Activated CD8-positive, alpha-beta T cell treated with anti-CD3 and anti-CD28 coated beads for 36 hours (primary cell): ENCODE results near the gene GRK3. TPM values are rescaled to one million over a fixed set of nuclear protein-coding genes. Genes with fewer than 3 reads are reported as not detected.

ENCODE experiments used
- ATAC-seq: fragments of 200-7000 bp; cut with Tn5 transposase; one replicate; pipeline ENCODE4 v1.10.0; 2021; ENCODE audit warnings: mild to moderate bottlenecking, moderate library complexity
- CTCF ChIA-PET: fragments of 350-600 bp; sonication (Branson Sonifier 250); formaldehyde crosslinking; loops from one replicate; lab custom pipeline; 2021; ENCODE audit warnings: antibody characterized with exemption; lab: Charles Lee
- POLR2A ChIA-PET: fragments of 350-600 bp; sonication (Branson Sonifier 250); formaldehyde crosslinking; loops from one replicate; lab custom pipeline; 2021; ENCODE audit warnings: antibody characterized with exemption; lab: Charles Lee
- DNase-seq: peaks from one replicate; pipeline ENCODE4 v3.0.0-alpha.2; 2020
- H3K27ac Mint-ChIP-seq: one replicate; pipeline ENCODE4 v1.8.0; 2021; ENCODE audit warnings: mild to moderate bottlenecking, mixed read lengths
- H3K27me3 Mint-ChIP-seq: one replicate; pipeline ENCODE4 v1.8.0; 2021; ENCODE audit warnings: mixed read lengths
- H3K36me3 Mint-ChIP-seq: one replicate; pipeline ENCODE4 v1.8.0; 2021; ENCODE audit warnings: low read depth, mixed read lengths
- H3K4me1 Mint-ChIP-seq: one replicate; pipeline ENCODE4 v1.8.0; 2021; ENCODE audit warnings: low read depth, mixed read lengths
- H3K4me3 Mint-ChIP-seq: one replicate; pipeline ENCODE4 v1.8.0; 2021; ENCODE audit warnings: mild to moderate bottlenecking, moderate library complexity, mixed read lengths
- H3K9me3 Mint-ChIP-seq: one replicate; pipeline ENCODE4 v1.8.0; 2021; ENCODE audit warnings: mixed read lengths
- intact Hi-C: fragments of 100-400 bp; cut with micrococcal nuclease; formaldehyde crosslinking; loops from one replicate; pipeline ENCODE4 v1.10.0; 2022
- total RNA-seq, 2 experiments: library from RNA; stranded (reverse); gene quantifications; one replicate each; pipeline ENCODE4 v1.2.3, GENCODE V29; 2021
- TF ChIP-seq, protein P1 (sequence below): fragments of 200-600 bp; IDR thresholded peaks from one replicate; pipeline ENCODE4 v1.8.0; 2022; ENCODE audit warnings: antibody characterized with exemption, mild to moderate bottlenecking

GRK3 gene
- total RNA-seq, 2 experiments from 2014 or later, result 26.3 to 26.7 TPM

DNA sequence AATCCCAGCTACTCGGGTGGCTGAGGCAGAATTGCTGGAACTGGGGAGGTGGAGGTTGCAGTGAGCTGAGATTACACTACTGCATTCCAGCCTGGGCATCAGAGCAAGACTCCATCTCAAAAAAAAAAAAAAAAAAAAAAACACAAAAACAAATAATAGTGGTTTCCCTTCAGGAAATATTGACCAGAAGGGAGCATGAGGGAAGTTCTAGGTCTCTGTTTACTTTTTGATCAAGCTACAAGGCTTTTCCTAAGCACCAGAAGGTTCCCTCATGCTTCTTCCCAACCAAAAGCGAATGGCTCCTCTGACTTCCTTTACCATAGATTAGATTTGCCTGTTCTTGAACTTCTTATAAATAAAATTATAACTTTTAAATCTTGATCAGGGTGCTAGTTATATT, 195.8 kb downstream of the GRK3 start:
- H3K27me3 Mint-ChIP-seq, result no peaks in the 10 kb centered on the region
- H3K36me3 Mint-ChIP-seq, result no peaks in the 10 kb centered on the region
- H3K4me3 Mint-ChIP-seq, result no peak overlapping the region
- ATAC-seq (no peak), DNase-seq (no peak)
- peaks cover 2% of the 10 kb centered on the region for H3K4me1 Mint-ChIP-seq
- intact Hi-C loops, result no loop called here
- H3K9me3 Mint-ChIP-seq, result no peaks in the 10 kb centered on the region
- ChIA-PET POLR2A (interaction anchor here (0.7 to 1.3 kb wide), 2 partner anchors 10 to 26 kb away, joined by 3 to 4 read pairs; no protein-coding TSS in a partner anchor), CTCF (interaction anchor here (5.3 kb wide), 1 partner anchor 12 kb away, joined by 30 read pairs; no protein-coding TSS in a partner anchor)
- H3K27ac Mint-ChIP-seq, result no peak overlapping the region
- TF ChIP-seq, protein P1, sequence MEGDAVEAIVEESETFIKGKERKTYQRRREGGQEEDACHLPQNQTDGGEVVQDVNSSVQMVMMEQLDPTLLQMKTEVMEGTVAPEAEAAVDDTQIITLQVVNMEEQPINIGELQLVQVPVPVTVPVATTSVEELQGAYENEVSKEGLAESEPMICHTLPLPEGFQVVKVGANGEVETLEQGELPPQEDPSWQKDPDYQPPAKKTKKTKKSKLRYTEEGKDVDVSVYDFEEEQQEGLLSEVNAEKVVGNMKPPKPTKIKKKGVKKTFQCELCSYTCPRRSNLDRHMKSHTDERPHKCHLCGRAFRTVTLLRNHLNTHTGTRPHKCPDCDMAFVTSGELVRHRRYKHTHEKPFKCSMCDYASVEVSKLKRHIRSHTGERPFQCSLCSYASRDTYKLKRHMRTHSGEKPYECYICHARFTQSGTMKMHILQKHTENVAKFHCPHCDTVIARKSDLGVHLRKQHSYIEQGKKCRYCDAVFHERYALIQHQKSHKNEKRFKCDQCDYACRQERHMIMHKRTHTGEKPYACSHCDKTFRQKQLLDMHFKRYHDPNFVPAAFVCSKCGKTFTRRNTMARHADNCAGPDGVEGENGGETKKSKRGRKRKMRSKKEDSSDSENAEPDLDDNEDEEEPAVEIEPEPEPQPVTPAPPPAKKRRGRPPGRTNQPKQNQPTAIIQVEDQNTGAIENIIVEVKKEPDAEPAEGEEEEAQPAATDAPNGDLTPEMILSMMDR, result no peak

DNA sequence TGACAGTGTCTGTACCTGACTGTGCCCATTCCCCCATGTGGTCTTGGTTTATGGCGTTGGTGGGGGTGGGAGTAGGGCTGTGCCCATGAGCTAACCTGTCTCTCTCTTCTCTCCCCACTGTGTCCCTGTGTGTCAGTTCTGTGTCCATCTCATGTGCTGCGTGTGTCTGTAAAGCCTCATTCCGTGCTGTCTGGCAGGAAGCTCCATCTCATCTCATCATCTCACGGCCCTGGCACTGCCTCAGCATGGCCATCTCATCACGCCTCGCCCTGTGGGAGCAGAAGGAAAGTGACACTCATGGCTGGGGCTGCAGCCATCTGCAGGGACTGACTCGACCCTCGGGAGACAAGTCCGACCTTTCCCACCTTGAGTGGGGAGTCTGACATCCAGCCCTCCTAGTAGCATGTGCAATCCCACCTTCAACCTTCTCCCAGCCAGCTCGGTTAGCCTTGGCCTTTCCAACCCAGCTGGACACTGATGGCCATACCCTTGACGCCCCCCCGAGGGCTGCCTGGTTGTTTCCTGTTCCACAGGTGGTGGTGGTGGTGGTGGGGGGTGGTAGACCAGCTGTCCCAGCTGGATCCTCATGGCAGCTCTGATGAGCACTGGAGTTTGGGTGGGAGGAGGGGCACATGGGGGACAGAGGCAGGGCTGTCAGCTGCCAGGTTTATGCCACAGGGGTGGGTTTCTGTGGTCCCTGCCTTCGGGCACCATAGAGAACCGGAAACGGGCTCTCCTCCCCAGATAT, 196.5 kb downstream of the GRK3 start:
- Mint-ChIP-seq H3K4me3 (no peak overlapping the region), H3K9me3 (peaks cover 4% of the 10 kb centered on the region), H3K27me3 (no peaks in the 10 kb centered on the region), H3K4me1 (peaks cover 2% of the 10 kb centered on the region), H3K36me3 (no peaks in the 10 kb centered on the region), H3K27ac (no peak overlapping the region)
- intact Hi-C loops, result no loop called here
- TF ChIP-seq, protein P1, result no peak
- ChIA-PET CTCF (interaction anchor here (2.0 to 5.3 kb wide), 2 partner anchors 11 to 299 kb away, joined by 6 to 30 read pairs; no protein-coding TSS in a partner anchor), POLR2A (interaction anchor here (1.3 kb wide), 1 partner anchor 11 kb away, joined by 4 read pairs; no protein-coding TSS in a partner anchor)
- no peak for ATAC-seq
- DNase-seq, result no peak

DNA sequence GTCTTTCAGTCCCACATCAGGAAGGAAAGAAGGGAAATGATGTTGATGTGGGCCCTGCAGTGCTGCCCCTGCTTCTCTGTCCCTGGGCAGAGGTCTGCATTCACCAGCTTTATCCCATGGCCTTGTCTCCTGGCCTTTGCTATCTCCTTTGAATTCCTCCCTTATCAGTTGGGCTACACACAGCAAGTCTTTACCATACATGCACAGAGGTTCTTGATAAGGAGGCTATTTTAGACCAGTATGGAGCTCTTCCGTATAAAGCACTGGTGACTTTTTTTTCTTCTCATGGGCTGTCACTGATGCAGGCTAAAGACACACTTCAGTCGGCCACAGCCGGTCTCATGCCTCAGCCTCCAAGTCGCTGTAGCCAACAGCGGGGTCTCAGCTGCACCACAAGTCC, 197.7 kb downstream of the GRK3 start:
- DNase-seq (no peak), ATAC-seq (no peak)
- H3K4me3 Mint-ChIP-seq, result no peak overlapping the region
- intact Hi-C loops, result no loop called here
- peak overlapping the region; percentile 42 for H3K27ac Mint-ChIP-seq
- POLR2A ChIA-PET, result no interaction called here
- H3K36me3 Mint-ChIP-seq, result peaks cover 8% of the 10 kb centered on the region
- no peaks in the 10 kb centered on the region for H3K27me3 Mint-ChIP-seq
- H3K9me3 Mint-ChIP-seq, result peaks cover 14% of the 10 kb centered on the region
- TF ChIP-seq, protein P1, result no peak
- H3K4me1 Mint-ChIP-seq, result peaks cover 2% of the 10 kb centered on the region
- CTCF ChIA-PET, result interaction anchor here (2.0 to 5.3 kb wide), 2 partner anchors 10 to 300 kb away, joined by 6 to 30 read pairs; no protein-coding TSS in a partner anchor

DNA sequence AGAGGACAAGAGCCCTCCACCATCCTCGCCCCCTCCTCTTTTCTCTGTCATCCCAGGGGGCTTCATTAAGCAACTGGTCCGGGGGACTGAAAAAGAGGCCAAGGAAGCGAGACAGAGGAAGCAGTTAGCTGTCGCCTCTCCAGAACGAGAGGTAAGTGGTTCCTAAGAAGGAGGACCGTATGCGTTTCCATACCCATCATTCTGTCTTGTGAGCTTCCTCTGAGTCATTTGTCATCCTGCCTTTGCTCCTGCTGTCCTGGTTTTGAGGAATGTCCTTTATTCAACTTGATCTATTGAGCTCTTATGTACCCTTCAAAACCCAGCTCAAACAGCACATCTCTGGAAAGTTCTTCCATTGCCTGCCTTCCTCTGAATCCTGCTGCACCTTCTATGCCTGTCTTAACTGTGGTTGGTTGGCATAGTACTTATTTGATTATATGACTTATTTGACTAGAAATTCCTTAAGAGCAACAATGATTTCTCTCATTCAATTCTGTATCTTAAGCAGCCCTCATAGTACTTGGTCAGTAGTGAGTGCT, 198.8 kb downstream of the GRK3 start:
- no peak overlapping the region for H3K4me3 Mint-ChIP-seq
- peaks cover 8% of the 10 kb centered on the region for H3K36me3 Mint-ChIP-seq
- ChIA-PET CTCF (interaction anchor here (1.3 to 5.3 kb wide), 4 partner anchors 9 to 574 kb away, joined by 3 to 30 read pairs (median 4); no protein-coding TSS in a partner anchor), POLR2A (no interaction called here)
- TF ChIP-seq, protein P1, result no peak
- ATAC-seq, result no peak
- no peak for DNase-seq
- intact Hi-C loops, result no loop called here
- H3K9me3 Mint-ChIP-seq, result peaks cover 19% of the 10 kb centered on the region
- no peaks in the 10 kb centered on the region for H3K4me1 Mint-ChIP-seq
- no peak overlapping the region for H3K27ac Mint-ChIP-seq
- H3K27me3 Mint-ChIP-seq, result no peaks in the 10 kb centered on the region
